WTC11 (cell line): ENCODE measurements around the gene CNP. TPM values are rescaled to one million over a fixed set of nuclear protein-coding genes. Genes with fewer than 3 reads are reported as not detected.

ENCODE experiments used
- ATAC-seq: fragments of 200-7000 bp; cut with Tn5 transposase; 2 replicates; pipeline ENCODE4 v1.10.0; 2021; ENCODE audit warnings: mild to moderate bottlenecking, moderate library complexity
- CTCF ChIA-PET: fragments of 300-600 bp; sonication (Branson Sonifier 250); formaldehyde crosslinking; loops from one replicate; lab custom pipeline; 2021; ENCODE audit warnings: antibody characterized with exemption; lab: Charles Lee
- POLR2A ChIA-PET: fragments of 350-600 bp; sonication (Branson Sonifier 250); formaldehyde crosslinking; loops from one replicate; lab custom pipeline; 2021; ENCODE audit warnings: antibody characterized with exemption; lab: Charles Lee
- DNase-seq: peaks from one replicate; pipeline ENCODE4 v3.0.0; 2021; ENCODE audit warnings: low spot score
- H3K27ac Mint-ChIP-seq: 2 replicates; pipeline ENCODE4 v1.8.0; 2021; ENCODE audit warnings: mixed read lengths
- H3K27me3 Mint-ChIP-seq: 2 replicates; pipeline ENCODE4 v1.8.0; 2021; ENCODE audit warnings: low read depth, mild to moderate bottlenecking, moderate library complexity, mixed read lengths
- H3K36me3 Mint-ChIP-seq: 2 replicates; pipeline ENCODE4 v1.8.0; 2021; ENCODE audit warnings: mixed read lengths
- H3K4me1 Mint-ChIP-seq: 2 replicates; pipeline ENCODE4 v1.8.0; 2022; ENCODE audit warnings: mixed read lengths
- H3K4me3 Mint-ChIP-seq: 2 replicates; pipeline ENCODE4 v1.8.0; 2021; ENCODE audit warnings: mild to moderate bottlenecking, moderate library complexity, mixed read lengths
- H3K9me3 Mint-ChIP-seq: 2 replicates; pipeline ENCODE4 v1.8.0; 2021; ENCODE audit warnings: mixed read lengths
- CBFB ChIP-seq: sonication (generic); formaldehyde crosslinking; IDR thresholded peaks from 2 replicates; pipeline ENCODE4 v1.8.1; 2022; ENCODE audit warnings: mild to moderate bottlenecking, low read depth, missing genetic modification reagents
- CREM ChIP-seq: sonication (generic); formaldehyde crosslinking; IDR thresholded peaks from 2 replicates; pipeline ENCODE4 v1.8.1; 2022; ENCODE audit warnings: mild to moderate bottlenecking, missing genetic modification reagents, moderate library complexity
- CTCF ChIP-seq: fragments of 200-600 bp; IDR thresholded peaks from 2 replicates; pipeline ENCODE4 v1.8.0; 2022; ENCODE audit warnings: antibody characterized with exemption
- E2F1 ChIP-seq: sonication (generic); formaldehyde crosslinking; IDR thresholded peaks from 2 replicates; pipeline ENCODE4 v1.8.0; 2022; ENCODE audit warnings: mild to moderate bottlenecking, missing genetic modification reagents
- EMX1 ChIP-seq: fragments of 250-450 bp; sonication (Bioruptor Pico); IDR thresholded peaks from 2 replicates; pipeline ENCODE4 v1.8.0; 2021; ENCODE audit warnings: mild to moderate bottlenecking
- ETV6 ChIP-seq: sonication (generic); formaldehyde crosslinking; IDR thresholded peaks from 2 replicates; pipeline ENCODE4 v1.8.1; 2022; ENCODE audit warnings: mild to moderate bottlenecking, missing genetic modification reagents
- FOXP1 ChIP-seq: sonication (generic); formaldehyde crosslinking; IDR thresholded peaks from 2 replicates; pipeline ENCODE4 v1.8.0; 2022; ENCODE audit warnings: missing genetic modification reagents, mild to moderate bottlenecking, moderate library complexity, borderline replicate concordance
- FOXP4 ChIP-seq: sonication (generic); formaldehyde crosslinking; IDR thresholded peaks from 2 replicates; pipeline ENCODE4 v1.8.0; 2022; ENCODE audit warnings: mild to moderate bottlenecking, missing genetic modification reagents
- GRHL2 ChIP-seq: fragments of 250-450 bp; sonication (Bioruptor Pico); IDR thresholded peaks from 2 replicates; pipeline ENCODE4 v1.8.0; 2022; ENCODE audit warnings: mild to moderate bottlenecking, moderate library complexity; ENCODE audit not compliant: insufficient replicate concordance, severe bottlenecking
- GTF2I ChIP-seq: fragments of 250-450 bp; sonication (Bioruptor Pico); conservative IDR thresholded peaks from 2 replicates; pipeline ENCODE4 v1.4.0; 2021; ENCODE audit warnings: mild to moderate bottlenecking
- IRF2 ChIP-seq: sonication (generic); formaldehyde crosslinking; IDR thresholded peaks from 2 replicates; pipeline ENCODE4 v1.8.0; 2022; ENCODE audit warnings: low read depth, missing genetic modification reagents, borderline replicate concordance
- JUN ChIP-seq: sonication (generic); formaldehyde crosslinking; IDR thresholded peaks from 2 replicates; pipeline ENCODE4 v1.8.0; 2023; ENCODE audit warnings: mild to moderate bottlenecking, missing genetic modification reagents
- MXD4 ChIP-seq: fragments of 250-450 bp; sonication (Bioruptor Pico); IDR thresholded peaks from 2 replicates; pipeline ENCODE4 v1.8.0; 2021; ENCODE audit warnings: mild to moderate bottlenecking, moderate library complexity, borderline replicate concordance
- NFATC4 ChIP-seq: fragments of 250-450 bp; sonication (Bioruptor Pico); IDR thresholded peaks from 2 replicates; pipeline ENCODE4 v1.9.0; 2021; ENCODE audit warnings: mild to moderate bottlenecking
- NFE2L1 ChIP-seq: sonication (generic); formaldehyde crosslinking; IDR thresholded peaks from 2 replicates; pipeline ENCODE4 v1.8.1; 2023; ENCODE audit warnings: missing genetic modification reagents
- PRRX2 ChIP-seq: fragments of 250-450 bp; sonication (Bioruptor Pico); IDR thresholded peaks from 2 replicates; pipeline ENCODE4 v1.8.0; 2021; ENCODE audit warnings: mild to moderate bottlenecking
- RELA ChIP-seq: sonication (generic); formaldehyde crosslinking; IDR thresholded peaks from 2 replicates; pipeline ENCODE4 v1.8.1; 2022; ENCODE audit warnings: missing genetic modification reagents, mild to moderate bottlenecking, borderline replicate concordance
- RORB ChIP-seq: fragments of 250-450 bp; sonication (Bioruptor Pico); IDR thresholded peaks from 2 replicates; pipeline ENCODE4 v1.9.0; 2021; ENCODE audit warnings: mild to moderate bottlenecking
- SP1 ChIP-seq: sonication (generic); formaldehyde crosslinking; conservative IDR thresholded peaks from 2 replicates; pipeline ENCODE4 v1.8.1; 2022; ENCODE audit warnings: missing genetic modification reagents
- ZMAT4 ChIP-seq: fragments of 250-450 bp; sonication (Bioruptor Pico); IDR thresholded peaks from 2 replicates; pipeline ENCODE4 v1.9.0; 2021; ENCODE audit warnings: mild to moderate bottlenecking
- ZNF121 ChIP-seq: sonication (generic); formaldehyde crosslinking; IDR thresholded peaks from 2 replicates; pipeline ENCODE4 v1.8.0; 2023; ENCODE audit warnings: missing genetic modification reagents
- ZNF219 ChIP-seq: sonication (generic); formaldehyde crosslinking; IDR thresholded peaks from 2 replicates; pipeline ENCODE4 v1.8.0; 2023; ENCODE audit warnings: missing genetic modification reagents, mild to moderate bottlenecking, borderline replicate concordance
- ZNF263 ChIP-seq: sonication (generic); formaldehyde crosslinking; IDR thresholded peaks from 2 replicates; pipeline ENCODE4 v1.8.1; 2022; ENCODE audit warnings: low read depth, mild to moderate bottlenecking, moderate library complexity, missing genetic modification reagents
- ZNF317 ChIP-seq: sonication (generic); formaldehyde crosslinking; IDR thresholded peaks from 2 replicates; pipeline ENCODE4 v1.8.1; 2023; ENCODE audit warnings: low read depth, mild to moderate bottlenecking, moderate library complexity, missing genetic modification reagents, borderline replicate concordance
- ZNF396 ChIP-seq: fragments of 250-450 bp; sonication (Bioruptor Pico); IDR thresholded peaks from 2 replicates; pipeline ENCODE4 v1.8.0; 2021; ENCODE audit warnings: mild to moderate bottlenecking, moderate library complexity, borderline replicate concordance
- ZNF423 ChIP-seq: fragments of 250-450 bp; sonication (Bioruptor Pico); IDR thresholded peaks from 2 replicates; pipeline ENCODE4 v2.1.2; 2022; ENCODE audit warnings: mild to moderate bottlenecking, moderate library complexity
- total RNA-seq: library from RNA; stranded (reverse); gene quantifications from 3 replicates; pipeline ENCODE4 v1.2.3, GENCODE V29; 2021
- TF ChIP-seq, protein P1 (sequence below): fragments of 250-450 bp; sonication (Bioruptor Pico); IDR thresholded peaks from 2 replicates; pipeline ENCODE4 v2.1.2; 2022; ENCODE audit warnings: mild to moderate bottlenecking, moderate library complexity

Gene CNP
- total RNA-seq, 1 experiment from 2014 or later, result 52.5 TPM

- TF ChIP-seq CTCF (no peak), MXD4 (CRISPR knock-in tag) (no peak), ZNF263 (CRISPR knock-in tag) (no peak), ETV6 (CRISPR knock-in tag) (no peak), ZMAT4 (CRISPR knock-in tag) (no peak), CREM (CRISPR knock-in tag) (no peak), JUN (CRISPR knock-in tag) (no peak), ZNF317 (CRISPR knock-in tag) (no peak)
Observed at GRCh38 chr17:41974658-41975057, 8.1 kb downstream of the CNP start (continued).

DNA sequence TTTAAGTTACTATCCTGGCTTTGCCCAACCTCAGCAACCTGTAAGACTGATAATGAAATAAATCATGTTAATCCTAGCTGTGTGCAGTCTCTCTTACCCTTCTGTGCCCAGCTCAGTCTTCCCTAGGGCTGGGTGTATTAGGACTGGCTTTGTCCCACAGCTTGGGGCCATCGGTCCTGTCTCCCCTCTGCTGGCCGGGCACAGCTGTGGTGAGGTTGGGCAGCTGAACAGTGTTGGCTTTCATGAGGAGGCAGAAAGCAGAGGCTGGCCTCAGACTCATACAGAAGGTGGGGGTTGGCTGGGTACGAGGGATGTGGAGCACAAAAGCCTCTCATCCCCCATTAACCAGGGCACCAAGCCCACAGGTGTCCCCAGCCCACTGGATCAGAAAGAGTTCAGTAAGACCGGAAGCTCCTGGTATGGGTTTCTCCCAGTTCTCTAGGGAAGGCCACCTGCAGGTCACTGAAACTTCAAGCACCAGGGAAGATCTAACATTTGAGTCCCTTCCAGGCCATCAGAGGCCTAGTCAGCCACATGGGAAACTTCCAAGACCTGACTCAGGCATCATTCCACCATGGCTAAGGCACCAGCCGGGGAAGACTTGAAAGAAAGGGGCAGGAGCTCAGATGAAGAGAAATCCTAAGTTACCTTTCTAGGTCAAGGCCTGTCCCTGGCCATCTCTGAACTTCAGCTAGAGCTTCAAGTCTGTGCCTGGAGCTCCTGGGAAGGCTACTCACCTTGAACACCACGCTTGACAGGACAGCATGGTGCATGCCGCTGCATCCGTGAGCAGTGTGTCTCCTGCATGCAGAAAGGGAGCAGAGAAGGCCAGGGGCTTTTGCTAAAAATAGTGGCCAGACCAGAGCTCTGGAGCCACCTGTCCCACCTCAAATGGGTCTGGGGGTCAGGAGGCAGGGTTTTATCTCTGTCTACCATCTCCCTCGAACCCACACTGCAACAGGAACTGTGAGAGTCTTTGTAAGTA lies 8.8 kb downstream of the CNP start:
- Mint-ChIP-seq H3K4me3 (no peak overlapping the region), H3K27me3 (no peaks in the 10 kb centered on the region), H3K27ac (no peak overlapping the region), H3K36me3 (peaks cover 56% of the 10 kb centered on the region), H3K4me1 (no peaks in the 10 kb centered on the region), H3K9me3 (no peaks in the 10 kb centered on the region)
- TF ChIP-seq SP1 (CRISPR knock-in tag), result no peak
- no peak for TF ChIP-seq GRHL2
- TF ChIP-seq ZNF423, result no peak
- no peak for TF ChIP-seq CREM (CRISPR knock-in tag)
- no peak for TF ChIP-seq E2F1 (CRISPR knock-in tag)
- no peak for TF ChIP-seq ZNF396
- no peak for TF ChIP-seq IRF2 (CRISPR knock-in tag)
- no peak for TF ChIP-seq ZNF219
- TF ChIP-seq EMX1, result no peak
- no peak for TF ChIP-seq GTF2I
- TF ChIP-seq PRRX2 (CRISPR knock-in tag), result no peak
- ChIA-PET CTCF (no interaction called here), POLR2A (interaction anchor here (1.2 to 2.0 kb wide), 2 partner anchors 9 to 22 kb away, joined by 3 to 7 read pairs; partner anchors contain the start of gene CNP)
- DNase-seq (no peak), ATAC-seq (no peak)

GRCh38 chr17:41976142-41976768 lies 9.7 kb downstream of the CNP start:
- ChIA-PET POLR2A (interaction anchor here (1.2 to 2.0 kb wide), 2 partner anchors 10 to 21 kb away, joined by 3 to 7 read pairs; partner anchors contain the start of gene CNP), CTCF (interaction anchor here (0.5 kb wide), 1 partner anchor 82 kb away, joined by 5 read pairs; no protein-coding TSS in a partner anchor)
- Mint-ChIP-seq H3K4me1 (no peaks in the 10 kb centered on the region), H3K9me3 (no peaks in the 10 kb centered on the region), H3K4me3 (no peak overlapping the region), H3K27ac (no peak overlapping the region), H3K36me3 (peaks cover 62% of the 10 kb centered on the region), H3K27me3 (no peaks in the 10 kb centered on the region)
- ATAC-seq (no peak), DNase-seq (no peak)
- TF ChIP-seq FOXP4 (CRISPR knock-in tag) (no peak), RELA (CRISPR knock-in tag) (no peak), CREM (CRISPR knock-in tag) (no peak), NFE2L1 (CRISPR knock-in tag) (no peak), RORB (CRISPR knock-in tag) (no peak), FOXP1 (CRISPR knock-in tag) (no peak), NFATC4 (CRISPR knock-in tag) (no peak), CBFB (no peak), JUN (CRISPR knock-in tag) (no peak), ZNF121 (CRISPR knock-in tag) (no peak), ZNF317 (CRISPR knock-in tag) (no peak), EMX1 (no peak)
- TF ChIP-seq, protein P1, sequence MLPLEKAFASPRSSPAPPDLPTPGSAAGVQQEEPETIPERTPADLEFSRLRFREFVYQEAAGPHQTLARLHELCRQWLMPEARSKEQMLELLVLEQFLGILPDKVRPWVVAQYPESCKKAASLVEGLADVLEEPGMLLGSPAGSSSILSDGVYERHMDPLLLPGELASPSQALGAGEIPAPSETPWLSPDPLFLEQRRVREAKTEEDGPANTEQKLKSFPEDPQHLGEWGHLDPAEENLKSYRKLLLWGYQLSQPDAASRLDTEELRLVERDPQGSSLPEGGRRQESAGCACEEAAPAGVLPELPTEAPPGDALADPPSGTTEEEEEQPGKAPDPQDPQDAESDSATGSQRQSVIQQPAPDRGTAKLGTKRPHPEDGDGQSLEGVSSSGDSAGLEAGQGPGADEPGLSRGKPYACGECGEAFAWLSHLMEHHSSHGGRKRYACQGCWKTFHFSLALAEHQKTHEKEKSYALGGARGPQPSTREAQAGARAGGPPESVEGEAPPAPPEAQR (CRISPR knock-in tag), result no peak
